T-helper 2 cell treated with Interferon-gamma antibody and Interleukin-4, amounts not matched to agents 5 μg/mL and 100 μg/mL, for 36 hours (primary cell): ENCODE data around the gene LIME1.

Experiments
- DNase-seq: peaks from one replicate; pipeline ENCODE4 v3.0.0; 2021; ENCODE audit warnings: low spot score
- H3K27ac Mint-ChIP-seq: one replicate; pipeline ENCODE4 v1.8.0; 2021; ENCODE audit warnings: mild to moderate bottlenecking, mixed read lengths
- H3K27me3 Mint-ChIP-seq: one replicate; pipeline ENCODE4 v1.8.0; 2021; ENCODE audit warnings: low read depth, mixed read lengths
- H3K36me3 Mint-ChIP-seq: one replicate; pipeline ENCODE4 v1.8.0; 2021; ENCODE audit warnings: low read depth, mixed read lengths
- H3K4me1 Mint-ChIP-seq: one replicate; pipeline ENCODE4 v1.8.0; 2021; ENCODE audit warnings: low read depth, mixed read lengths
- H3K4me3 Mint-ChIP-seq: one replicate; pipeline ENCODE4 v1.8.0; 2022; ENCODE audit warnings: mild to moderate bottlenecking, moderate library complexity, mixed read lengths
- H3K9me3 Mint-ChIP-seq: one replicate; pipeline ENCODE4 v1.8.0; 2021; ENCODE audit warnings: mixed read lengths

The LIME1 gene

DNA sequence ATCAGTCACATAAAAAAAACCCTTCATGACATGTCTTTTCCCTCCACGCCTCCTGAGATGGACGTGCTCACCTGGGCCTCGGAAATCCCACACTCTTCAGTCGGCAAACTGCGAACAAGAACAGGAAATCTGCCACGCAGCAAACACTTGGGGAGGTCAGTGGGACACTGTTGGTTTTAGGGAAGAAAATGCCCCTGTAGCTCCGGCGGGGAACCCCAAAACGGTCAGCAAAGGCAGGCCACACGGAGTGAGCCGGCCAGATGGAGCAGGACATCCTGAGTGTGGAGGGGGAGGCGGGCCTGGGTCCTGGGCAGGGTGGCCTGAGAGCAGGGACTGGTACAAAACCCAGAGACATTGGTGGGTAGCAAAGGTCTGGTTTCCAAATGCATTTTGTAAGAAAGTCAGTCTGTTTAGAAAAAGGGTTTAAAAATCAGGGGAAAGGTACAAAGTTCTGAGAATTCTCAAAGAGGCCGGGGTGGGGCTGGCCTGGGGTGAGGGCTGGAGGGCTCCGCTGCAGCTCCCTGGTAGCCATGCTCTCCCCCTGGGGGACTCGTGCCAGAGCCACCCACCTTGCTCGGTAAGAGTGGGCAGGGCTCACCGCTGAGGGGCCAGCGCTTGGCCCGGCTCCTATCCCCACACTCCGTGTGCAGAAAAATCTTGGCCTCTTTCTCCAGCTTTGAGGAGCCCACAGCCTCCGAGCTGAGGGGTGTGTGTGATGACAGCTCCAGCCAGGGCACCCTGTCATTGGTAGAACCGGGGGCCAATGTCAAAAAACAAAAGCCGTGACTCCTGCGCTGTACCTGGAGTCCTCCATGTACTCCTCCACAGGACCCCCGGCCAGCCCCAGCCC, 8.3 kb downstream of the LIME1 start:
- H3K27ac Mint-ChIP-seq = no peak overlapping the region

DNA sequence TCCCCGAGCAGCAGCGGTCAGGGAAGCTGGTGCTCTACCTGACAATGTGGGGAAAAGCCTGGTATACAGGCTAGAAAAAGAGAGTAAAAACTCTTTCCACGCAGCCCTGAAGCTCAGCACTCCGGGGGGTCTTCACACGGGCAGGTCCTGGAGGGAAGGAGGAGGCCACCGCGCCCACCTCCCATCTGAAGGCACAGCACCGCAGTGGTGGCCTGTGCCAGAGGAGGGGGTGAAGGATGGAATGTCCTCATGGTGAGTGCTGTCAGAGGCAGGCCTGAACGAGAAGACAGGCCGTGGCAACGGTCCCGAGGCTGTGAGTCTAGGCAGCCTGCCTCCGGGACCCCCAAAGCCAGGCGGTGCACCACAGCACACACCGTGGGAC, 9.0 kb downstream of the LIME1 start:
- H3K4me3 Mint-ChIP-seq = no peak overlapping the region
- H3K27me3 Mint-ChIP-seq = no peaks in the 10 kb centered on the region
- no peak overlapping the region for H3K27ac Mint-ChIP-seq
- no peaks in the 10 kb centered on the region for H3K4me1 Mint-ChIP-seq
- no peaks in the 10 kb centered on the region for H3K9me3 Mint-ChIP-seq
- peaks cover 8% of the 10 kb centered on the region for H3K36me3 Mint-ChIP-seq
- no peak for DNase-seq

More for the DNA sequence above, 8.3 kb downstream of the LIME1 start:
- Mint-ChIP-seq H3K9me3 (no peaks in the 10 kb centered on the region), H3K4me3 (no peak overlapping the region), H3K27me3 (no peaks in the 10 kb centered on the region), H3K36me3 (peaks cover 8% of the 10 kb centered on the region), H3K4me1 (no peaks in the 10 kb centered on the region)
- DNase-seq = no peak

- Mint-ChIP-seq H3K36me3 (peaks cover 8% of the 10 kb centered on the region), H3K4me3 (no peak overlapping the region), H3K27me3 (no peaks in the 10 kb centered on the region), H3K27ac (no peak overlapping the region), H3K4me1 (peaks cover 1% of the 10 kb centered on the region), H3K9me3 (no peaks in the 10 kb centered on the region)
- no peak for DNase-seq
Observed at GRCh38 chr20:63745961-63746731, 9.7 kb downstream of the LIME1 start.

DNA sequence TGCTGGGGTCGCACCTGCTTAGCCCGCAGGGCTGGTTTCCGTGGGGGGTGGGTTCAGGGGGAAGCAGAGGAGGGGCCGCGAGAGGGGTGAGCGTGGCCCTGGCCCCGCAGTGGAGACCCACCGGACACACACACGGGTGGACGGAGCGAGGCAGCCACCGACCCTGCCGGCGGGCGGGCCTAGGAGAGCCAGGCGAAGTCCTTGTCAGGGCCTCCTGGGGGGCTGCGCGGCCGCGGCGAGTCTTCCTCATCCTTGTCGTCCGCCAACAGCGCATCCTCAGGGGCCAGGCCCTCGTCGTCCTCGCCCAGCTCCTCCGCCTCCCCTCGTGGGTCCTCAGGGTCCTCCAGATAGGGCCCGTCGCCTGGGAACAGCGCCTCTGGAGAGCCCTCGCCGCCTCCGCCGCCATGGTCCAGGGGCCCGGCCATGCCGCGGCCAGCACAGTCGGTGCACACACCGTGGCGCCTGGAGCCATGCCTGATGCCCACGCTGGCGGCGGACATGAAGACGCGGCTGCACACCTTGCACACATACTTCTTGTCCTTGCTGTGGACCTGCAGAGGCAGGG, 10.4 kb downstream of the LIME1 start:
- Mint-ChIP-seq H3K36me3 (peaks cover 8% of the 10 kb centered on the region), H3K4me1 (peaks cover 4% of the 10 kb centered on the region), H3K27me3 (no peaks in the 10 kb centered on the region), H3K4me3 (no peak overlapping the region), H3K27ac (no peak overlapping the region), H3K9me3 (no peaks in the 10 kb centered on the region)
- no peak for DNase-seq

DNA sequence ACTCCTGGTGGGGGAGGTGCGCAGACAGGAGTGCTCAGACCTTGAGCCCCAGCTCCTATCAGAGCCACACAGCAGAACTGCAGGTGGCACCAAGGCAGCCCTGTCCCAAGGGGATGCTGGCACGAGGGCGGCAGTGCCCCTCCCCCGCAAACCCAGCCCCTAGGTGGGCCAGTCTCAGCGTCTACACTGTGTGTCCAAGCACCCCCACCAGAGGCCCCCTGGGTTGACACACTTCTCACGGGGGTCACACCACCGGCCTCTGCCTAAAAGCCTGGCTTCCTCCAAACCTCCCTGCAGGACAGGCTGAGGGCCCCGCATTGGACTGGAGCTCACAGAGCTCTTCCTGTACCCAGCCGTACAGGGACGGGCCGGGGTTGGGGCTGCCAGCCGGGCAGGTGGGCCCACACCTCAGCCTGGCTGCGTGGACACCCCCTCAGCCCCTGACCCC, 11.2 kb downstream of the LIME1 start:
- Mint-ChIP-seq H3K4me1 (peaks cover 4% of the 10 kb centered on the region), H3K9me3 (no peaks in the 10 kb centered on the region), H3K4me3 (no peak overlapping the region), H3K27ac (no peak overlapping the region), H3K27me3 (no peaks in the 10 kb centered on the region), H3K36me3 (peaks cover 8% of the 10 kb centered on the region)
- DNase-seq = no peak

- Mint-ChIP-seq H3K36me3 (peaks cover 6% of the 10 kb centered on the region), H3K4me3 (no peak overlapping the region), H3K27ac (peak overlapping the region; percentile 31), H3K4me1 (peaks cover 4% of the 10 kb centered on the region), H3K27me3 (no peaks in the 10 kb centered on the region), H3K9me3 (no peaks in the 10 kb centered on the region)
- no peak for DNase-seq
Observed at GRCh38 chr20:63748070-63748933, 11.8 kb downstream of the LIME1 start.

DNA sequence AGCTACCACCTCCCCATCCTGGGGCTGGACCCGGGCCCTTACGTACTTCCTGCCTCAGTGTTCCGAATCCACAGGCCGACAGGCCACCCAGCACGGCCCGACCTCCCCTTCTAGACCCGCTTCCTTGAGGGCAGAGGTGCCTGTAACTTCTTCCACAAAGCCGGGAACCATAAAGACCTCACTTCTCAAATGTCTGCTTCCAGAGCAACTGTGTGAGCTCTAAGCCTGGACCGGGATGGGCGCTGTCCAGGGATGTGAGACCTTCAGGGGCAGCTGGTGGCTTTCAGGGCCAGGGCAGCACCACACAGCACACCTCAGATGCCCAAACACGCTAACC, 12.4 kb downstream of the LIME1 start:
- peaks cover under 1% of the 10 kb centered on the region for H3K36me3 Mint-ChIP-seq
- peak overlapping the region; percentile 45 for H3K27ac Mint-ChIP-seq
- no peak overlapping the region for H3K4me3 Mint-ChIP-seq
- no peaks in the 10 kb centered on the region for H3K27me3 Mint-ChIP-seq
- no peak for DNase-seq
- H3K9me3 Mint-ChIP-seq = no peaks in the 10 kb centered on the region
- H3K4me1 Mint-ChIP-seq = peaks cover 4% of the 10 kb centered on the region

DNA sequence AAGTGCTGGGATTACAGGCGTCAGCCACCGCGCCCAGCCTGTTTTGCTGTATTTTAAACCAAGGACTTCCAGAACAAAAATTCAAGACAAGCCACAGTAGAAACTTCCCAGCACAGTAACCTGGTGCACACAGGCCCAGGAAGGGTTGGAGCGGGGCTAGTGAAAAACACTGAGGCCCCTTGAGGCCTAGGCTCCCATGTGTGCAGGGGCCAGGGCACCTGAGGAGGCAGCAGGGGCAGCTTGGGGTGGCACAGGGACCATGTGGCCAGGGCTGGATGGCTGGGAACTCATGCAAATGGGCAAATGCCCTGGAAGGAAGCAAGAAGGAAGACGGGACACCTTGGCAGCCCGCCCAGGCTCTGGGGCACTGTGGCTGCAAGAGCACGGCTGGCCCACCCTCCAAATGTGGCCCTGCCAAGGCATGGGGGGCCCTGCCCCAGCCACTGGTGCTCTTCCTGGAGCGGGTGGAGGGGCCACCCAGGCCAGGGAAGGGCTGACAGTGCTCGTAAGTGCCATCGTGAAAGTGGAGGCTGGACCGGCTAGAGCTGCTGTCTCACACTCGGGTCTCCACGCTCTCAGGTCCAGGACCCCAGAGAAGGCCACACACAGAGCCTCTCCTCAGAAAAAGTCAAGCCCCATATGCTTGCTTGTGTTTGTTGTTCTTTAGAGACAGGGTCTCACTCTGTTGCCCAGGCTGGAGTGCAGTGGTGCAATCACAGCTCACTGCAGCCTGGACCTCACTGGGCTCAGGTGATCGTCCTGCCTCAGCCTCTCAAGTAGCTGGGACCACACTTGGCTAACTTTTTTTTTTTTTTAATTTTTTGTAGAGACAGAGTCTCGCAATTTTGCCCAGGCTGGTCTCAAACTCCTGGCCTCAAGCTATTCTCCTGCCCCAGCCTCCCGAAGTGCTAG, 13.4 kb downstream of the LIME1 start:
- no peaks in the 10 kb centered on the region for H3K27me3 Mint-ChIP-seq
- H3K36me3 Mint-ChIP-seq = no peaks in the 10 kb centered on the region
- H3K27ac Mint-ChIP-seq = peak overlapping the region; percentile 49
- peaks cover 4% of the 10 kb centered on the region for H3K4me1 Mint-ChIP-seq
- DNase-seq = no peak
- H3K4me3 Mint-ChIP-seq = no peak overlapping the region
- no peaks in the 10 kb centered on the region for H3K9me3 Mint-ChIP-seq

DNA sequence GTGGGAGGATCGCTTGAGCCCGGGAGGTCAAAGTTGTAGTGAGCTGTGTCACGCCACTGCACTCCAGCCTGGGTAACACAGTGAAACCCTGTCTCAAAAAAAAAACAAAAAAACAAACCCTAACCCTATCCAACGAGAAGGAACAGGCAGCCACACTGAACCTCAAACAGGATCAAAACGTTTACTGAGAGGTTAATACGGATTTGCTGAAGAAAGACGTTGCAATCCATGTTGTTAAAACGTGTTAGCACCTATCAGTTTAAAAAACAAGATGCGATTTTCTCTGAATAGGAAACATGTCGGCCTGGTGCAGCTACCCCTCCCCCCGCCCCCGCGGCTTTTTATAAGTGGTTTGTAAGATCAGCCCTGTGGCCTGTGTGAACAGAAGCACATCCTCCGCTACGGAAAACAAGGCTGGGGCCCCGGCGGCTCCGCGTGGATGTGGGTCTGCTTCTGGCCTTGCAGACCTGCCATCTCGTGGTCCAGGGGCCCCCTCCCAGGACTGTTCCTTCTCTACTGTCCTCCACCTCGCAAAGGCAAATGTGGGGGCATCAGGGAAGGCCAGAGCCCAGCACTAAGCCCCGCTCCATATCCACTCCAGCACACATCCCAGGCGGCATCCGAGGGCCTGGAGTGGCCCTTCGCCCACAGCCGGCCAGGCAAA, 14.5 kb downstream of the LIME1 start:
- DNase-seq = peak; percentile 45
- peak overlapping the region; percentile 88 for H3K27ac Mint-ChIP-seq
- peaks cover 4% of the 10 kb centered on the region for H3K4me1 Mint-ChIP-seq
- H3K4me3 Mint-ChIP-seq = peak overlapping the region; percentile 71
- no peaks in the 10 kb centered on the region for H3K36me3 Mint-ChIP-seq
- H3K9me3 Mint-ChIP-seq = no peaks in the 10 kb centered on the region
- H3K27me3 Mint-ChIP-seq = no peaks in the 10 kb centered on the region

DNA sequence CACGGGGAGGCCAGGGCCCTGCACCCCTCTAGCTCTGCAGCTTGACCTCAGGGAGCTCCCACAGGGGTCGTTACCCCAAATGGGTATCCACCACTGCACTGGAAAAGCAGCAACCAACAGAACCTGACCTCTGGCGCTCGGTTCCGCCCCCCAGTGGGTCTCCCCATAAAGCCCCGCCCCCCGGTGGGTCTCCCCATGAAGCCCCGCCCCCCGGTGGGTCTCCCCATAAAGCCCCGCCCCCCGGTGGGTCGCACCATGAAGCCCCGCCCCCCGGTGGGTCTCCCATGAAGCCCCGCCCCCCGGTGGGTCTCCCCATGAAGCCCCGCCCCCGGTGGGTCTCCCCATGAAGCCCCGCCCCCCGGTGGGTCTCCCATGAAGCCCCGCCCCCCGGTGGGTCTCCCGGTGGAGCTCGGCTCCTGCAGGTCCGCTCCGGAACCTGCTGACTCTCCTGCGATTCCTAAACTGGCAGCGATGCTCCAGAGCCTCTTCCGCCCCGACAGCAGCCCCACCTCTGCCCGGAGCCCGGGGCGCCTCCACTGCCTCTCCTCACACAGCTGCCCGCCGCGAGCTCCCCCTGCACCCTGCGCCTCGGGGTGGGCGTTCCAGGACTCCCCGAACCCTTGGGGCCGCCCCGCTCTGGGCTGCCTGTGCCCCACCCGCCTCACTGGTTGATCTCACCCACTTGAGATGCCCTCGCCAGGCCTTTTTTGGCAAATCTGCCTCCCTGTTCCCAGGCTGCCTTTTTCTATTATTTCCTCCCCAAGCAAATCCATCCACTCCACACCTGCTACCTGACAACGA, 15.2 kb downstream of the LIME1 start:
- Mint-ChIP-seq H3K36me3 (no peaks in the 10 kb centered on the region), H3K4me1 (peaks cover 8% of the 10 kb centered on the region), H3K27ac (peak overlapping the region; percentile 88), H3K27me3 (no peaks in the 10 kb centered on the region), H3K4me3 (peak overlapping the region; percentile 71), H3K9me3 (no peaks in the 10 kb centered on the region)
- DNase-seq = no peak

- no peaks in the 10 kb centered on the region for H3K27me3 Mint-ChIP-seq
- H3K4me3 Mint-ChIP-seq = no peak overlapping the region
- H3K4me1 Mint-ChIP-seq = peaks cover 11% of the 10 kb centered on the region
- no peak for DNase-seq
- no peaks in the 10 kb centered on the region for H3K36me3 Mint-ChIP-seq
- H3K27ac Mint-ChIP-seq = no peak overlapping the region
- H3K9me3 Mint-ChIP-seq = no peaks in the 10 kb centered on the region
Observed at GRCh38 chr20:63752411-63753101, 16.1 kb downstream of the LIME1 start.
